ENCODE results near the gene PGAP1. TPM values are rescaled to one million over a fixed set of nuclear protein-coding genes. Genes with fewer than 3 reads are reported as not detected.

PGAP1 gene
- total and polyA plus RNA-seq, 9 of the 15 experiments (the other 6 are each of a cell fraction or from before 2014, with no cell fraction given) = 0.08 to 0.73 (median 0.52) TPM

DNA sequence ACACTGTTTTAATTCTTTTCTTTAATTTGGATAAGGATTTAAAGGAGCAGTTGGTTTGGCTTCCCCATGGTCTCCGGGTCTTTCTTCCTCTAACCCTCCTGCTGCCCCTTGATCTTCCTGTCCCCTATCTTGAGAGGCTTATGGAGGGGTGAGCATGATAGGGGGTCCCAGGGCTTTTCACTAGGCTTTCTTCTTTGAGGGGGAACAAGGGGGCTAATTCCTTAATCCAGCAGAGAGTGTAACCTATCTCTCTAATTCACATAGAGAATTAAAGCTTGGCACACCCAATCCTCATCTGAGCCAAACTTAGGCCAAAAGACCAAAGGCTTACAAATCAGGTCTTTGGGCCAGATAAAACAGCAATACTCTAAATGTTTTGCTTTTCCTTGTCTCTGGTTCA, 95.8 kb downstream of the PGAP1 start:
- intact Hi-C loops (cut with micrococcal nuclease) = no loop called here
- H3K27ac ChIP-seq (ENCODE audit: extremely low read depth, low read depth, low read length) = no peak overlapping the region
- no peaks in the 10 kb centered on the region for H3K36me3 ChIP-seq (ENCODE audit: control insufficient read depth, insufficient read depth, low read length)
- H3K9me1 ChIP-seq (ENCODE audit: control insufficient read depth, insufficient read depth, low read length) = no peaks in the 10 kb centered on the region
- no peak for ATAC-seq
- H4K20me1 ChIP-seq (replicated peaks; ENCODE audit: control insufficient read depth, insufficient read depth, low read length) = no peaks in the 10 kb centered on the region
- H3K79me2 ChIP-seq (ENCODE audit: control insufficient read depth, insufficient read depth, low read length) = no peaks in the 10 kb centered on the region
- TF ChIP-seq, protein P1, sequence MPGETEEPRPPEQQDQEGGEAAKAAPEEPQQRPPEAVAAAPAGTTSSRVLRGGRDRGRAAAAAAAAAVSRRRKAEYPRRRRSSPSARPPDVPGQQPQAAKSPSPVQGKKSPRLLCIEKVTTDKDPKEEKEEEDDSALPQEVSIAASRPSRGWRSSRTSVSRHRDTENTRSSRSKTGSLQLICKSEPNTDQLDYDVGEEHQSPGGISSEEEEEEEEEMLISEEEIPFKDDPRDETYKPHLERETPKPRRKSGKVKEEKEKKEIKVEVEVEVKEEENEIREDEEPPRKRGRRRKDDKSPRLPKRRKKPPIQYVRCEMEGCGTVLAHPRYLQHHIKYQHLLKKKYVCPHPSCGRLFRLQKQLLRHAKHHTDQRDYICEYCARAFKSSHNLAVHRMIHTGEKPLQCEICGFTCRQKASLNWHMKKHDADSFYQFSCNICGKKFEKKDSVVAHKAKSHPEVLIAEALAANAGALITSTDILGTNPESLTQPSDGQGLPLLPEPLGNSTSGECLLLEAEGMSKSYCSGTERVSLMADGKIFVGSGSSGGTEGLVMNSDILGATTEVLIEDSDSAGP (CRISPR knock-in tag; IDR thresholded peaks at IDR 0.05) = no peak
- no peak for TF ChIP-seq HOMEZ (CRISPR knock-in tag; IDR thresholded peaks at IDR 0.05)
- in situ Hi-C loops (cut with MboI) = no loop called here
- no TSS peak for BruUV-seq (replicated peaks)
- no peaks in the 10 kb centered on the region for H3K4me1 ChIP-seq (replicated peaks in 1 of 2; ENCODE audit: control insufficient read depth in 2 of 2, insufficient read depth in 2 of 2, low read length in 2 of 2)
- no peak overlapping the region for H2AFZ ChIP-seq (ENCODE audit: low read depth, low read length)
- CTCF ChIA-PET (ENCODE audit: low intra/inter-chr PET ratio) = no interaction called here
- WGBS (ENCODE audit: insufficient coverage, low coverage, missing lambda C conversion rate) = 0% methylated on average over 1 of the region's 1 CpG
- FAIRE-seq = no peak
- DNase-seq (ENCODE audit: extremely low read depth in 1 of 4, low spot score in 3 of 4) = no peak
- no peaks in the 10 kb centered on the region for H3K27me3 ChIP-seq (ENCODE audit: control insufficient read depth in 2 of 2, insufficient read depth in 2 of 2, low read length in 2 of 2)
- POLR2A ChIA-PET = no interaction called here
- no peak overlapping the region for H3K4me2 ChIP-seq (ENCODE audit: insufficient read depth, low read length)
- no peaks in the 10 kb centered on the region for H3K9me3 ChIP-seq (replicated peaks; ENCODE audit: control insufficient read depth, insufficient read depth, low read depth, low read length)
- H3K4me3 ChIP-seq = no peak overlapping the region
- H3K9ac ChIP-seq (ENCODE audit: insufficient read depth in 1 of 2, low read depth in 2 of 2, low read length in 2 of 2) = no peak overlapping the region

- H3K9me3 ChIP-seq (replicated peaks; ENCODE audit: control insufficient read depth, insufficient read depth, low read depth, low read length) = no peaks in the 10 kb centered on the region
- H3K4me3 ChIP-seq = no peak overlapping the region
- no peak for DNase-seq (ENCODE audit: extremely low read depth in 1 of 4, low spot score in 3 of 4)
- WGBS (ENCODE audit: insufficient coverage, low coverage, missing lambda C conversion rate) = 0% methylated on average over 2 of the region's 2 CpGs
- H3K27me3 ChIP-seq (ENCODE audit: control insufficient read depth in 2 of 2, insufficient read depth in 2 of 2, low read length in 2 of 2) = no peaks in the 10 kb centered on the region
- POLR2A ChIA-PET = interaction anchor here (1.2 kb wide), 1 partner anchor 19 kb away, joined by 3 read pairs; no protein-coding TSS in a partner anchor
- H3K79me2 ChIP-seq (ENCODE audit: control insufficient read depth, insufficient read depth, low read length) = no peaks in the 10 kb centered on the region
- in situ Hi-C loops (cut with MboI) (no loop called here), intact Hi-C loops (cut with micrococcal nuclease) (no loop called here)
- no peak for FAIRE-seq
- no peak overlapping the region for H3K4me2 ChIP-seq (ENCODE audit: insufficient read depth, low read length)
- no TSS peak for BruUV-seq (replicated peaks)
- H3K36me3 ChIP-seq (ENCODE audit: control insufficient read depth, insufficient read depth, low read length) = no peaks in the 10 kb centered on the region
- ATAC-seq = no peak
- no peaks in the 10 kb centered on the region for H3K9me1 ChIP-seq (ENCODE audit: control insufficient read depth, insufficient read depth, low read length)
- H3K9ac ChIP-seq (ENCODE audit: insufficient read depth in 1 of 2, low read depth in 2 of 2, low read length in 2 of 2) = no peak overlapping the region
- no peaks in the 10 kb centered on the region for H4K20me1 ChIP-seq (replicated peaks; ENCODE audit: control insufficient read depth, insufficient read depth, low read length)
- H3K27ac ChIP-seq (ENCODE audit: extremely low read depth, low read depth, low read length) = no peak overlapping the region
- CTCF ChIA-PET (ENCODE audit: low intra/inter-chr PET ratio) = no interaction called here
- no peaks in the 10 kb centered on the region for H3K4me1 ChIP-seq (replicated peaks in 1 of 2; ENCODE audit: control insufficient read depth in 2 of 2, insufficient read depth in 2 of 2, low read length in 2 of 2)
- H2AFZ ChIP-seq (ENCODE audit: low read depth, low read length) = no peak overlapping the region
- TF ChIP-seq ZNF311 (CRISPR knock-in tag; IDR thresholded peaks at IDR 0.05) (no peak), ZNF695 (CRISPR knock-in tag; IDR thresholded peaks at IDR 0.05) (no peak), TBP (optimal IDR thresholded peaks at IDR 0.05; ENCODE audit: low read depth, low read length) (no peak), PTTG1 (tag; IDR thresholded peaks at IDR 0.05; ENCODE audit: low read depth) (no peak), CREB1 (IDR thresholded peaks at IDR 0.05) (no peak), CREB1 (CRISPR knock-in tag; IDR thresholded peaks at IDR 0.05) (no peak), TEAD1 (CRISPR knock-in tag; IDR thresholded peaks at IDR 0.05) (no peak), ZBTB2 (IDR thresholded peaks at IDR 0.05) (no peak), E2F3 (CRISPR knock-in tag; IDR thresholded peaks at IDR 0.05) (no peak), ZNF830 (CRISPR knock-in tag; IDR thresholded peaks at IDR 0.05) (no peak), ZNF133 (CRISPR knock-in tag; IDR thresholded peaks at IDR 0.05) (no peak)
Measured at GRCh38 chr2:196827356-196827755, 99.2 kb downstream of the PGAP1 start.
